ENCODE results near the gene ZNF652.

GRCh38 chr17:49294122-49294521 is 67.9 kb downstream of the ZNF652 start:
- TF ChIP-seq CTCF (IDR thresholded peaks at IDR 0.05) (no peak), POLR2AphosphoS5 (IDR thresholded peaks at IDR 0.05; ENCODE audit: low read depth, low read length) (no peak), EP300 (IDR thresholded peaks at IDR 0.05; ENCODE audit: borderline replicate concordance in 1 of 2, low read depth in 1 of 2, low read length in 1 of 2) (no peak), FOXM1 (IDR thresholded peaks at IDR 0.05; ENCODE audit: low read depth) (no peak), MXI1 (IDR thresholded peaks at IDR 0.05; ENCODE audit: low read depth, low read length) (no peak), MEF2A (IDR thresholded peaks at IDR 0.05; ENCODE audit: borderline replicate concordance, low read depth) (no peak), FOSL2 (IDR thresholded peaks at IDR 0.05; ENCODE audit: borderline replicate concordance, low read depth) (no peak), TAF1 (IDR thresholded peaks at IDR 0.05; ENCODE audit: borderline replicate concordance, low read depth, low read length) (no peak), RAD21 (IDR thresholded peaks at IDR 0.05; ENCODE audit: low read length) (no peak), JUND (IDR thresholded peaks at IDR 0.05) (no peak), NFIC (IDR thresholded peaks at IDR 0.05; ENCODE audit: borderline replicate concordance) (no peak), GATA2 (CRISPR knock-in tag; IDR thresholded peaks at IDR 0.05) (no peak)
